CD4-positive, alpha-beta T cell (primary cell): ENCODE measurements around the gene KCNJ2. TPM values are rescaled to one million over a fixed set of nuclear protein-coding genes. Genes with fewer than 3 reads are reported as not detected.

Experiments used
- ATAC-seq: fragments of 200-7000 bp; cut with Tn5 transposase; one replicate; pipeline ENCODE4 v1.10.0; 2022; ENCODE audit warnings: mild to moderate bottlenecking; ENCODE audit not compliant: poor library complexity
- CTCF ChIA-PET: fragments of 350-600 bp; sonication (Branson Sonifier 250); formaldehyde crosslinking; loops from one replicate; lab custom pipeline; 2021; ENCODE audit warnings: antibody characterized with exemption, inconsistent platforms; lab: Charles Lee
- POLR2A ChIA-PET: fragments of 350-600 bp; sonication (Branson Sonifier 250); formaldehyde crosslinking; loops from one replicate; lab custom pipeline; 2021; ENCODE audit warnings: antibody characterized with exemption, inconsistent platforms; lab: Charles Lee
- DNase-seq, 14 experiments: peaks; one replicate each; pipeline ENCODE4 v3.0.0-alpha.2; 2013 to 2020; ENCODE audit warnings: mixed read lengths in 2 of 14
- H3K27ac ChIP-seq, 2 donors: one replicate each; pipeline versions ENCODE4 v1.5.1 to v1.7.0; 2013; ENCODE audit warnings: low read length in 2 of 2, low read depth in 1 of 2, mild to moderate bottlenecking in 1 of 2
- H3K27me3 ChIP-seq, 2 experiments: 1 replicate in 1 of 2; 2 replicates in 1 of 2; pipeline versions ENCODE4 v1.6.1 to v1.7.0; 2013; ENCODE audit warnings: low read length in 2 of 2, control low read depth in 1 of 2, mild to moderate bottlenecking in 1 of 2, moderate library complexity in 1 of 2; ENCODE audit not compliant: insufficient read depth in 2 of 2, control insufficient read depth in 1 of 2
- H3K36me3 ChIP-seq: one replicate; pipeline ENCODE4 v1.6.1; 2013; ENCODE audit warnings: low read length, control low read depth; ENCODE audit not compliant: insufficient read depth
- H3K4me1 ChIP-seq: one replicate; pipeline ENCODE4 v1.6.1; 2013; ENCODE audit warnings: low read length, control low read depth; ENCODE audit not compliant: insufficient read depth
- H3K4me3 ChIP-seq: one replicate; pipeline ENCODE4 v1.5.1; 2013; ENCODE audit warnings: mild to moderate bottlenecking, low read length, moderate library complexity
- H3K9me3 ChIP-seq, 2 experiments: 1 replicate in 1 of 2; 2 replicates in 1 of 2; pipeline versions ENCODE4 v1.6.1 to v1.7.0; 2013; ENCODE audit warnings: low read length in 2 of 2, mild to moderate bottlenecking in 2 of 2, control low read depth in 1 of 2, moderate library complexity in 1 of 2; ENCODE audit not compliant: control insufficient read depth in 1 of 2, insufficient read depth in 1 of 2
- H3K27ac Mint-ChIP-seq: one replicate; pipeline ENCODE4 v1.8.0; 2020; ENCODE audit warnings: mixed read lengths
- H3K27me3 Mint-ChIP-seq: one replicate; pipeline ENCODE4 v1.8.0; 2021; ENCODE audit warnings: mixed read lengths
- H3K36me3 Mint-ChIP-seq: one replicate; pipeline ENCODE4 v1.8.0; 2021; ENCODE audit warnings: low read depth, mixed read lengths
- H3K4me1 Mint-ChIP-seq: one replicate; pipeline ENCODE4 v1.8.0; 2021; ENCODE audit warnings: low read depth, mixed read lengths
- H3K4me3 Mint-ChIP-seq: one replicate; pipeline ENCODE4 v1.8.0; 2020; ENCODE audit warnings: mild to moderate bottlenecking, mixed read lengths
- H3K9me3 Mint-ChIP-seq: one replicate; pipeline ENCODE4 v1.8.0; 2020; ENCODE audit warnings: mixed read lengths
- CTCF ChIP-seq: fragments of 200-600 bp; IDR thresholded peaks from one replicate; pipeline ENCODE4 v1.8.0; 2022; ENCODE audit warnings: antibody characterized with exemption, mild to moderate bottlenecking
- intact Hi-C, 2 experiments: fragments of 100-400 bp; cut with DNase I in 1 of 2; cut with micrococcal nuclease in 1 of 2; formaldehyde crosslinking; loops; one replicate each; pipeline versions ENCODE4 v1.15.1 to v1.9.0; 2023 to 2025; cut with DNase I, micrococcal nuclease
- polyA plus RNA-seq, 2 donors: library from polyadenylated mRNA; unstranded; fragments of 120-200 nt; gene quantifications; one replicate each; pipeline ENCODE4 v1.2.1, GENCODE V29; 2013
- total RNA-seq, 174 experiments: library from RNA in 2 of 174; stranded (reverse) in 2 of 174; gene quantifications; one replicate each; pipeline ENCODE4 v1.2.3 and lab custom pipeline; 2021 to 2026

The KCNJ2 gene
- total RNA-seq = not detected
- 0.32 TPM for polyA plus RNA-seq (2013, experiment 1 of 2)
- 0.34 TPM for polyA plus RNA-seq (2013, experiment 2 of 2)
- 0 to 5.8 (median 0.13) reads per million in 172 experiments for total RNA-seq (lab: John Stamatoyannopoulos, UW)

GRCh38 chr17:70168977-70169708 is at the start of gene KCNJ2:
Gene KCNJ2 (plus strand): TSS chr17:70169532. CDS start chr17:70175040, 5,508 bp downstream.
- H3K9me3 Mint-ChIP-seq = no peaks in the 10 kb centered on the region
- peaks cover 22% of the 10 kb centered on the region for H3K4me1 Mint-ChIP-seq
- DNase-seq (peak in 9 of 14 experiments; percentile 1 to 74 (median 15)), ATAC-seq (peak; percentile 57)
- CTCF ChIA-PET = no interaction called here
- POLR2A ChIA-PET = no interaction called here
- H3K27me3 Mint-ChIP-seq = peaks cover 75% of the 10 kb centered on the region
- Histone ChIP-seq H3K9me3 (peaks cover 0 to 7% of the 10 kb centered on the region in 2 experiments), H3K27ac (no peak within 1 kb of the TSS), H3K4me1 (peaks cover 13% of the 10 kb centered on the region), H3K27me3 (peaks cover 22 to 40% of the 10 kb centered on the region in 2 experiments), H3K4me3 (peak within 1 kb of the TSS; percentile 46), H3K36me3 (no peaks in the 10 kb centered on the region)
- H3K36me3 Mint-ChIP-seq = no peaks in the 10 kb centered on the region
- no peak within 1 kb of the TSS for H3K27ac Mint-ChIP-seq
- TF ChIP-seq CTCF = no peak
- H3K4me3 Mint-ChIP-seq = peak within 1 kb of the TSS; percentile 80
- intact Hi-C loops = loop anchor here in 1 of 2 experiments (10.0 kb wide), 1 partner anchor 64 kb away; no protein-coding TSS in a partner anchor

- POLR2A ChIA-PET = no interaction called here
- CTCF ChIA-PET = no interaction called here
- intact Hi-C loops = no loop called here
- no peak for DNase-seq
- Mint-ChIP-seq H3K27me3 (no peaks in the 10 kb centered on the region), H3K4me3 (no peak overlapping the region), H3K9me3 (peaks cover 5% of the 10 kb centered on the region), H3K4me1 (no peaks in the 10 kb centered on the region), H3K27ac (no peak overlapping the region), H3K36me3 (no peaks in the 10 kb centered on the region)
- no peak overlapping the region for H3K27ac ChIP-seq
- no peaks in the 10 kb centered on the region for H3K27me3 ChIP-seq
- no peak overlapping the region for H3K4me3 ChIP-seq
- H3K4me1 ChIP-seq = no peaks in the 10 kb centered on the region
- peaks cover 0 to 6% of the 10 kb centered on the region in 2 experiments for H3K9me3 ChIP-seq
- TF ChIP-seq CTCF = no peak
- H3K36me3 ChIP-seq = no peaks in the 10 kb centered on the region
- ATAC-seq = no peak
These were observed 49.8 kb upstream of the KCNJ2 start for GRCh38 chr17:70119545-70119944.

- ChIA-PET POLR2A (no interaction called here), CTCF (no interaction called here)
- H3K27me3 ChIP-seq = no peaks in the 10 kb centered on the region
- no peaks in the 10 kb centered on the region for H3K27me3 Mint-ChIP-seq
- no peak for TF ChIP-seq CTCF
- H3K9me3 ChIP-seq = peaks cover 0 to 6% of the 10 kb centered on the region in 2 experiments
- no peaks in the 10 kb centered on the region for H3K4me1 ChIP-seq
- H3K27ac Mint-ChIP-seq = no peak overlapping the region
- H3K36me3 Mint-ChIP-seq = no peaks in the 10 kb centered on the region
- intact Hi-C loops = no loop called here
- H3K9me3 Mint-ChIP-seq = peaks cover 5% of the 10 kb centered on the region
- H3K36me3 ChIP-seq = no peaks in the 10 kb centered on the region
- no peak overlapping the region for H3K4me3 Mint-ChIP-seq
- DNase-seq (peak in 2 of 14 experiments; percentile 42 to 54), ATAC-seq (no peak)
- no peaks in the 10 kb centered on the region for H3K4me1 Mint-ChIP-seq
- no peak overlapping the region for H3K27ac ChIP-seq
- H3K4me3 ChIP-seq = no peak overlapping the region
These were observed 49.3 kb upstream of the KCNJ2 start for GRCh38 chr17:70119983-70120382.
